Subcutaneous adipose tissue (tissue), 4 donors: ENCODE data around the gene TTC29. TPM values are rescaled to one million over a fixed set of nuclear protein-coding genes. Genes with fewer than 3 reads are reported as not detected.

ENCODE experiments used
- CTCF ChIP-seq: fragments of 450-650 bp; IDR thresholded peaks from one replicate; pipeline ENCODE4 v1.5.1; 2016; ENCODE audit warnings: low read depth, mild to moderate bottlenecking, control low read depth, antibody characterized with exemption, moderate library complexity
- total RNA-seq, 4 donors: library from RNA; depleted of rRNA; stranded (reverse); fragments of >200 nt; gene quantifications; one replicate each; pipeline ENCODE4 v1.1.0, GENCODE V29; 2016

TTC29 gene
- total RNA-seq, 4 donors from 2014 or later, result 0.17 TPM; not detected in 3

DNA sequence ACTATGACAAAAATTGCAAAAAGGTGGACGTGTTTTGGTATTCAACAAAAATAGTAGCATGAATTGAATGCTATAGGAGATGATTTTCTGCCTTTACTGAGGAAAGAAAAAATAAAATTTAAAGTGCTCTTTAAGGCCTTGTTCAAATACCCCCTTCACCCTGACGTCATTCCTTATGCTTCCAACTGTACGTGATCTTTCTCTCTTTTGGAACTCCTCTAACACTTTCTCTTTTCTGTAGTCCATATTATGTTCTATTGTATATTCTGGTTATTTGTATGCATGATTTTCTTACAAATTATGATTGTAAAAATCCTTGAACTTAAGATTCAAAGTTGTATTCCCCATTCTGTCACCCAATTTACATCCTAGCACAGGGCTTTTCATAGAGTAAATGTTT, 206.5 kb downstream of the TTC29 start:
- TF ChIP-seq CTCF, result no peak

- no peak for TF ChIP-seq CTCF
Observed at GRCh38 chr4:146709956-146710355, 235.7 kb downstream of the TTC29 start.

DNA sequence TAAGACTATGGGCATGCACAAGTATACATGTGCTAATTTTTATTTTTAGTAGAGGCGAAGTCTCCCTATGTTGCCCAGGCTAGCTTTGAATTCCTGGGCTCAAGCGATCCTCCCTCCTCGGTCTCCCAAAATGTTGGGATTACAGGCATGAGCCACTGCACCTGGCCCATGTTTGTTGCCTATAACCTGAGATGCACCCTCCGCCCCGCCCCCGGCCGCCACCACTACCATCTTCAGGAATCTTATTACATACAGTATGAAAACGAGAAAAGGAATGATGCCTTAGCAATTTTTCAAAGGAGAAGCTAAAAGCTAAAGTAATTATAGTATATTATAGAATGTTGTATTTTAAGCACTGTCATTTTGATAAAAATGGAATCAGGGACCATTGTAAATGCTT, 245.8 kb downstream of the TTC29 start:
- TF ChIP-seq CTCF, result no peak

- no peak for TF ChIP-seq CTCF
Observed at GRCh38 chr4:146674829-146675570, 270.7 kb downstream of the TTC29 start.

- no peak for TF ChIP-seq CTCF
Observed at GRCh38 chr4:146661367-146661766, 284.3 kb downstream of the TTC29 start.
